ENCODE data around the gene RHEB. TPM values are rescaled to one million over a fixed set of nuclear protein-coding genes. Genes with fewer than 3 reads are reported as not detected.

RHEB gene
- total RNA-seq, 4 donors from 2014 or later = 107 to 229 (median 155) TPM

DNA sequence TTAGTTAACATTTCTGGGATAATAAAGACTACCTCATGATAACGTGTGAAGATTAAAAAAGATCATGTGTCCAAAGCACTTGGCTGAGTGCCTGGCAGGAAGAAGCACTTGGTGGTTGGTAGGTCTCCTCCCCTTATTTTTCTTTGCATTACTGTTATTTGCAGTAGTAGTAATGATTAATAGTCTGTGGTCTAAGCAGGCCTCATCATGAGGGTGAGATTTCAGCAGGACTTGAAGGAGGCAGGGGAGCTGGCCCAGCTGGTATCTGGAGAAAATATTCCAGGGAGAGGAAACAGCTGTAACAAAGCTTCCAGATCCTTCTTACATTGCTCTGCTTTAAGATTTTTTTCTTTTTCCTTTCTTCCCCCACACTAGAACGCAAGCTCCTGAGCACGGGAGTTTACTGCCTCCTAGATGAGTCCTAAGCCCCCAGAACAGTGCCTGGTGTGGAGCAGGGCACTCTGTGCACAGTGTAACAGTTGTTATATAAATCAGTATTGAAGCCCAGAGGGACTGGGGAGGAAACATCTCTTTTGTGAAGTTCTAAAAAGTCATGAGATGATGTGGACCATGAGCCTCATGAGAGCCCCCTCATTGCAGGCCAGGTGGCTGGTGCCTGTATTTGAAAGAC is 31.1 kb upstream of the RHEB start:
- H3K27me3 ChIP-seq = no peaks in the 10 kb centered on the region
- no peaks in the 10 kb centered on the region for H3K9me3 ChIP-seq
- TF ChIP-seq, protein P1, sequence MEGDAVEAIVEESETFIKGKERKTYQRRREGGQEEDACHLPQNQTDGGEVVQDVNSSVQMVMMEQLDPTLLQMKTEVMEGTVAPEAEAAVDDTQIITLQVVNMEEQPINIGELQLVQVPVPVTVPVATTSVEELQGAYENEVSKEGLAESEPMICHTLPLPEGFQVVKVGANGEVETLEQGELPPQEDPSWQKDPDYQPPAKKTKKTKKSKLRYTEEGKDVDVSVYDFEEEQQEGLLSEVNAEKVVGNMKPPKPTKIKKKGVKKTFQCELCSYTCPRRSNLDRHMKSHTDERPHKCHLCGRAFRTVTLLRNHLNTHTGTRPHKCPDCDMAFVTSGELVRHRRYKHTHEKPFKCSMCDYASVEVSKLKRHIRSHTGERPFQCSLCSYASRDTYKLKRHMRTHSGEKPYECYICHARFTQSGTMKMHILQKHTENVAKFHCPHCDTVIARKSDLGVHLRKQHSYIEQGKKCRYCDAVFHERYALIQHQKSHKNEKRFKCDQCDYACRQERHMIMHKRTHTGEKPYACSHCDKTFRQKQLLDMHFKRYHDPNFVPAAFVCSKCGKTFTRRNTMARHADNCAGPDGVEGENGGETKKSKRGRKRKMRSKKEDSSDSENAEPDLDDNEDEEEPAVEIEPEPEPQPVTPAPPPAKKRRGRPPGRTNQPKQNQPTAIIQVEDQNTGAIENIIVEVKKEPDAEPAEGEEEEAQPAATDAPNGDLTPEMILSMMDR (IDR thresholded peaks at IDR 0.05) = no peak
- TF ChIP-seq EP300 (IDR thresholded peaks at IDR 0.05) = no peak
- no peak for TF ChIP-seq POLR2AphosphoS5 (IDR thresholded peaks at IDR 0.05)
- no peak for TF ChIP-seq POLR2A (IDR thresholded peaks at IDR 0.05)
- 7 to 23% methylated on average over 2 to 3 of the region's 3 CpGs for WGBS, 2 donors (ENCODE audit: low coverage in 1 of 2)
- H3K27ac ChIP-seq = no peak overlapping the region
- no peak overlapping the region for H3K4me3 ChIP-seq
- ATAC-seq = no peak
- peaks cover 0 to 24% (median 0%) of the 10 kb centered on the region in 3 donors for H3K4me1 ChIP-seq
- H3K36me3 ChIP-seq = peaks cover 0 to 10% of the 10 kb centered on the region in 2 donors

DNA sequence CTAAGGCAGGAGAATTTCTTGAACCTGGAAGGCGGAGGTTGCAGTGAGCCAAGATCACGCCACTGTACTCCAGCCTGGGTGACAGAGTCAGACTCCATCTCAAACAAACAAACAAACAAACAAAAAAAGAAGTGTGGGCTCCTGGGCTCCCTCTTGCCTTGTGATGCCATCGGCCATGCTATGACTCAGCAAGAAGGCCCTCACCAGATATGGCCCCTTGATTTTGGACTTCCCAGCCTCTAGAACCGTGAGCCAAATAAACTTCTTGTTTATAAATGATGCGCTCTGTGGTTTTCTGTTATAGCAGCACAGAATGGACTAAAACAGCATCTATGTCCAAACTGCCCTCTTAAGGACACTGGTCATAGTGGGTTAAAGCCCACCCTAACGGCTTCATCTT is 29.9 kb upstream of the RHEB start:
- Histone ChIP-seq H3K27me3 (no peaks in the 10 kb centered on the region), H3K36me3 (no peaks in the 10 kb centered on the region), H3K27ac (no peak overlapping the region), H3K9me3 (no peaks in the 10 kb centered on the region), H3K4me3 (no peak overlapping the region), H3K4me1 (peaks cover 0 to 24% (median 0%) of the 10 kb centered on the region in 3 donors)
- WGBS, 2 donors (ENCODE audit: low coverage in 1 of 2) = 90 to 95% methylated on average over 3 to 6 of the region's 6 CpGs
- ATAC-seq = no peak
- no peak for TF ChIP-seq EP300 (IDR thresholded peaks at IDR 0.05)
- TF ChIP-seq, protein P1 (IDR thresholded peaks at IDR 0.05) = no peak
- TF ChIP-seq POLR2AphosphoS5 (IDR thresholded peaks at IDR 0.05) = no peak
- TF ChIP-seq POLR2A (IDR thresholded peaks at IDR 0.05) = no peak

DNA sequence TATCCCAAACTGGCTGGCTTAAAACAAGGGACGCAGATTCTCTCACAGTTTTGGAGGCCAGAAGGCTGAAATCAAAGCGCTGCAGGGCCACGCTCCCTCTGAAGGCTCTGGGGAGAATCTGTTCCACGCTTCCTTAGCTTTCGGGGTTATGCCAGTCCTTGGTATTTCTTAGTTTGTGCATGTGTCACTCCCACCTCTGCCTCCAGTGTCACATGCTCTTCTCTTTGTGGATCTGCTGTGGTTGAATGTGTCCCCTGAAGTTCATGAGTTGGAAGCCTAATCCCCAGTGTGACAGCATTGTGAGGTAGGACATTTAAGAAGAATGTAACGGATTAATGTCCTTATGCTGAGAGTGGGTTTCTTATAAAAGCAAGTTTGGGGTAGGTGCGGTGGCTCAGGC is 29.4 kb upstream of the RHEB start:
- Histone ChIP-seq H3K4me1 (peaks cover 0 to 24% (median 0%) of the 10 kb centered on the region in 3 donors), H3K27ac (no peak overlapping the region), H3K9me3 (no peaks in the 10 kb centered on the region), H3K36me3 (no peaks in the 10 kb centered on the region), H3K27me3 (no peaks in the 10 kb centered on the region), H3K4me3 (no peak overlapping the region)
- 96 to 98% methylated on average over 5 to 6 of the region's 7 CpGs for WGBS, 2 donors (ENCODE audit: low coverage in 1 of 2)
- TF ChIP-seq POLR2AphosphoS5 (IDR thresholded peaks at IDR 0.05) (no peak), POLR2A (IDR thresholded peaks at IDR 0.05) (no peak), EP300 (IDR thresholded peaks at IDR 0.05) (no peak)
- TF ChIP-seq, protein P1 (IDR thresholded peaks at IDR 0.05) = no peak
- ATAC-seq = no peak

DNA sequence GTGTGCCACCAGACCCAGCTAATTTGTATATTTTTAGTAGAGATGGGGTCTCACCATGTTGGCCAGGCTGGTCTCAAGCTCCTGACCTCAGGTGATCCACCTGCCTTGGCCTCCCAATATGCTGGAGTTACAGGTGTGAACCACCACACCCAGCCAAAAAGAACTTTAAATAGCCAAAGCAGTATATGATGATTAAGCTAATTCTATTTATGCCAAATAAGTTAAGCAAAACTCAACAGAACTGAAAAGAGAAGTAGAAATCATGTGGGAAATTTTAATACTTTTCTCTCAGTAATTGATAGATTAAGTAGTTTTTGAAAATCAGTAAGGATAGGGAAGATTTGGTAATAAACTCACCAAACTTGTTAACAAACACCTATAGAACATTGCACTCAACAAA is 24.5 kb upstream of the RHEB start:
- Histone ChIP-seq H3K36me3 (no peaks in the 10 kb centered on the region), H3K27ac (no peak overlapping the region), H3K4me3 (no peak overlapping the region), H3K4me1 (peaks cover 0 to 10% (median 3%) of the 10 kb centered on the region in 3 donors), H3K9me3 (no peaks in the 10 kb centered on the region), H3K27me3 (no peaks in the 10 kb centered on the region)
- no peak for ATAC-seq
- TF ChIP-seq POLR2AphosphoS5 (IDR thresholded peaks at IDR 0.05) = no peak
- no peak for TF ChIP-seq EP300 (IDR thresholded peaks at IDR 0.05)
- TF ChIP-seq, protein P1 (IDR thresholded peaks at IDR 0.05) = no peak
- TF ChIP-seq POLR2A (IDR thresholded peaks at IDR 0.05) = no peak

DNA sequence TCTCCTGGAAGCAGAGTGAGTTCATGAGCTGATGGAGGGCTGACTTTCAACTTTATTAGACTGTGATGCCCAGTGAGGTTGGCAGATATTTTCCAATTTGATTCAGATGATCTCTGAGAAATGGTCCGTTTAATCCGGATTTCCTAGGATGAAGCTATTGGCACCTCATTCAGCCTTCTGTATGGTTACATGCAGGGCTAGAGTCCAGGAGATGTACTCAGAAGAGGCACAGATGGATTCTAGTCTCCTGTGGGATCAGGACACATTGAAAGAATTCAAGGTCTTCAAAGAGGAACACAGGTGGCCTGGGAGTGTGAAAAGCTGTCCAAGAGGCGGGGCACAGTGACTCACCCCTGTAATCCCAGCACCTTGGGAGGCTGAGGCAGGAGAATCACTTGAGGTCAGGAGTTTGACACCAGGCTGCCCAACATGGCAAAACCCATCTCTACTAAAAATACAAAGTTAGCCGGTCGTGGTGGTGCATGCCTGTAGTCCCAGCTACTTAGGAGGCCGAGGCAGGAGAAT is 23.0 kb upstream of the RHEB start:
- H3K9me3 ChIP-seq = no peaks in the 10 kb centered on the region
- TF ChIP-seq EP300 (IDR thresholded peaks at IDR 0.05) = no peak
- no peak for TF ChIP-seq POLR2AphosphoS5 (IDR thresholded peaks at IDR 0.05)
- TF ChIP-seq, protein P1 (IDR thresholded peaks at IDR 0.05) = no peak
- TF ChIP-seq POLR2A (IDR thresholded peaks at IDR 0.05) = no peak
- H3K36me3 ChIP-seq = no peaks in the 10 kb centered on the region
- H3K4me1 ChIP-seq = peaks cover 3 to 26% (median 14%) of the 10 kb centered on the region in 3 donors
- no peak overlapping the region for H3K27ac ChIP-seq
- no peak for ATAC-seq
- no peak overlapping the region for H3K4me3 ChIP-seq
- no peaks in the 10 kb centered on the region for H3K27me3 ChIP-seq
- WGBS, 2 donors (ENCODE audit: low coverage in 1 of 2) = 93 to 97% methylated on average over 3 of the region's 6 CpGs

Measured in gastroesophageal sphincter (tissue), 4 donors.